ENCODE data around the gene LRRC3C. TPM values are rescaled to one million over a fixed set of nuclear protein-coding genes. Genes with fewer than 3 reads are reported as not detected.

LRRC3C gene
- total and polyA plus RNA-seq, 2 experiments from 2014 or later: 0.57 TPM; not detected in 1

- Histone ChIP-seq H3K4me2 (no peak overlapping the region), H3K4me1 (ENCODE audit: insufficient read depth) (no peaks in the 10 kb centered on the region), H3K27me3 (no peaks in the 10 kb centered on the region), H3K4me3 (no peak overlapping the region), H3K27ac (no peak overlapping the region), H4K20me1 (ENCODE audit: insufficient read depth, poor library complexity, severe bottlenecking) (peaks cover 3% of the 10 kb centered on the region), H3K9me2 (replicated peaks; ENCODE audit: insufficient read depth) (no peaks in the 10 kb centered on the region), H3K36me3 (replicated peaks; ENCODE audit: insufficient read depth, low read depth) (no peaks in the 10 kb centered on the region), H3K9me3 (ENCODE audit: low read depth) (no peaks in the 10 kb centered on the region), H2AFZ (no peak overlapping the region), H3K79me2 (peaks cover 4% of the 10 kb centered on the region)
- 97% methylated on average over 11 of the region's 11 CpGs for WGBS (ENCODE audit: low lambda C conversion rate, missing lambda C conversion rate)
- DNase-seq (ENCODE audit: low spot score): no peak
- TF ChIP-seq EZH2phosphoT487 (IDR thresholded peaks at IDR 0.05; ENCODE audit: low read depth, severe bottlenecking, unreplicated experiment): no peak
- TF ChIP-seq CTCF (IDR thresholded peaks at IDR 0.05; ENCODE audit: poor library complexity): no peak
- no peak for TF ChIP-seq EZH2 (IDR thresholded peaks at IDR 0.05; ENCODE audit: borderline replicate concordance)
Observed at GRCh38 chr17:39988206-39988810, 60.8 kb downstream of the LRRC3C start.

GRCh38 chr17:39994448-39994847 is 66.9 kb downstream of the LRRC3C start:
- H3K4me2 ChIP-seq: no peak overlapping the region
- no peaks in the 10 kb centered on the region for H3K9me2 ChIP-seq (replicated peaks; ENCODE audit: insufficient read depth)
- no peaks in the 10 kb centered on the region for H3K9me3 ChIP-seq (ENCODE audit: low read depth)
- no peak overlapping the region for H3K27ac ChIP-seq
- 97% methylated on average over 11 of the region's 11 CpGs for WGBS (ENCODE audit: low lambda C conversion rate, missing lambda C conversion rate)
- no peak for TF ChIP-seq CTCF (IDR thresholded peaks at IDR 0.05; ENCODE audit: poor library complexity)
- TF ChIP-seq EZH2phosphoT487 (IDR thresholded peaks at IDR 0.05; ENCODE audit: low read depth, severe bottlenecking, unreplicated experiment): no peak
- TF ChIP-seq EZH2 (IDR thresholded peaks at IDR 0.05; ENCODE audit: borderline replicate concordance): no peak
- no peak overlapping the region for H3K4me3 ChIP-seq
- no peaks in the 10 kb centered on the region for H3K36me3 ChIP-seq (replicated peaks; ENCODE audit: insufficient read depth, low read depth)
- H3K27me3 ChIP-seq: no peaks in the 10 kb centered on the region
- no peak for DNase-seq (ENCODE audit: low spot score)
- H3K4me1 ChIP-seq (ENCODE audit: insufficient read depth): no peaks in the 10 kb centered on the region
- no peaks in the 10 kb centered on the region for H3K79me2 ChIP-seq
- H4K20me1 ChIP-seq (ENCODE audit: insufficient read depth, poor library complexity, severe bottlenecking): no peaks in the 10 kb centered on the region
- H2AFZ ChIP-seq: no peak overlapping the region

Other genes starting within 250 kb of the LRRC3C start
- 26.8 and 33.0 TPM in 2 replicates for gene PGAP3, start 239.7 kb upstream of the LRRC3C start, total RNA-seq
- 35.4 and 35.6 TPM in 2 replicates for gene PGAP3, start 239.7 kb upstream of the LRRC3C start, polyA plus RNA-seq
- gene ERBB2, start 227.7 kb upstream of the LRRC3C start, total RNA-seq: 77.7 and 93.1 TPM in 2 replicates
- gene ERBB2, start 227.7 kb upstream of the LRRC3C start, polyA plus RNA-seq: 72.9 and 76.4 TPM in 2 replicates
- gene MIEN1, start 197.2 kb upstream of the LRRC3C start, total RNA-seq: 37.2 and 72.6 TPM in 2 replicates
- 129 and 133 TPM in 2 replicates for gene MIEN1, start 197.2 kb upstream of the LRRC3C start, polyA plus RNA-seq
- gene GRB7, start 189.8 kb upstream of the LRRC3C start, total RNA-seq: 19.0 and 22.8 TPM in 2 replicates
- gene GRB7, start 189.8 kb upstream of the LRRC3C start, polyA plus RNA-seq: 29.4 and 29.7 TPM in 2 replicates
- under 0.01 TPM in 1 of 2 replicates, not detected in the other for gene IKZF3, start 63.4 kb upstream of the LRRC3C start, total RNA-seq
- gene IKZF3, start 63.4 kb upstream of the LRRC3C start, polyA plus RNA-seq: not detected in 2 replicates
- gene ZPBP2, start 59.5 kb upstream of the LRRC3C start, total RNA-seq: not detected in 2 replicates
- gene ZPBP2, start 59.5 kb upstream of the LRRC3C start, polyA plus RNA-seq: not detected in 2 replicates
- 7.9 and 10.3 TPM in 2 replicates for gene GSDMB, start 9.1 kb upstream of the LRRC3C start, total RNA-seq
- gene GSDMB, start 9.1 kb upstream of the LRRC3C start, polyA plus RNA-seq: 6.4 and 6.9 TPM in 2 replicates
- gene ORMDL3, start 131 bp upstream of the LRRC3C start, total RNA-seq: 52.8 and 73.3 TPM in 2 replicates
- 33.3 and 56.4 TPM in 2 replicates for gene ORMDL3, start 131 bp upstream of the LRRC3C start, polyA plus RNA-seq
- 0.08 TPM in 1 of 2 replicates, not detected in the other for gene GSDMA, start 35.3 kb downstream of the LRRC3C start, total RNA-seq
- gene GSDMA, start 35.3 kb downstream of the LRRC3C start, polyA plus RNA-seq: 0.08 and 0.21 TPM in 2 replicates
- gene PSMD3, start 53.1 kb downstream of the LRRC3C start, total RNA-seq: 71.9 and 92.1 TPM in 2 replicates
- 114 and 124 TPM in 2 replicates for gene PSMD3, start 53.1 kb downstream of the LRRC3C start, polyA plus RNA-seq
- gene CSF3, start 87.7 kb downstream of the LRRC3C start, total RNA-seq: 0.12 TPM in 1 of 2 replicates, not detected in the other
- gene CSF3, start 87.7 kb downstream of the LRRC3C start, polyA plus RNA-seq: 0.36 TPM in 1 of 2 replicates, not detected in the other
- 55.7 and 66.8 TPM in 2 replicates for gene MED24, start 126.7 kb downstream of the LRRC3C start, total RNA-seq
- 69.8 and 69.9 TPM in 2 replicates for gene MED24, start 126.7 kb downstream of the LRRC3C start, polyA plus RNA-seq
- gene THRA, start 135.2 kb downstream of the LRRC3C start, total RNA-seq: 35.3 and 40.2 TPM in 2 replicates
- 20.7 and 22.5 TPM in 2 replicates for gene THRA, start 135.2 kb downstream of the LRRC3C start, polyA plus RNA-seq
- 2.3 and 3.0 TPM in 2 replicates for gene NR1D1, start 172.9 kb downstream of the LRRC3C start, total RNA-seq
- 6.9 and 7.1 TPM in 2 replicates for gene NR1D1, start 172.9 kb downstream of the LRRC3C start, polyA plus RNA-seq
- 71.9 and 81.6 TPM in 2 replicates for gene MSL1, start 194.2 kb downstream of the LRRC3C start, total RNA-seq
- 26.7 and 31.4 TPM in 2 replicates for gene MSL1, start 194.2 kb downstream of the LRRC3C start, polyA plus RNA-seq
- gene CASC3, start 212.8 kb downstream of the LRRC3C start, total RNA-seq: 26.7 and 30.2 TPM in 2 replicates
- 33.0 and 37.5 TPM in 2 replicates for gene CASC3, start 212.8 kb downstream of the LRRC3C start, polyA plus RNA-seq
- gene RAPGEFL1, start 249.7 kb downstream of the LRRC3C start, total RNA-seq: 4.0 and 4.9 TPM in 2 replicates
- gene RAPGEFL1, start 249.7 kb downstream of the LRRC3C start, polyA plus RNA-seq: 4.2 and 6.0 TPM in 2 replicates

Data from hepatocyte (in vitro differentiated cells).